NOMO-1 (cell line): ENCODE results near the gene KIF2C.
A peak's percentile ranks its signal among the peaks of the same experiment; 100 is the strongest.
"Not testable (repeated sequence)": the region's sequence is repeated elsewhere in the genome, so short reads cannot be mapped to it uniquely, and the experiment has no call there.

Source experiments
- DNase-seq, 2 experiments: peaks; one replicate each; lab custom pipeline; 2025; ENCODE audit not compliant: unreplicated experiment in 2 of 2; lab: John Stamatoyannopoulos, UW

Gene KIF2C

GRCh38 chr1:44739307-44740178 is at the start of gene KIF2C:
KIF2C (plus strand) TSS chr1:44739837; CDS start chr1:44739933, 96 bp downstream.
- DNase-seq: peak; percentile 97 to 99

GRCh38 chr1:44693159-44693558 is 46.5 kb upstream of the KIF2C start:
- DNase-seq: peak in 1 of 2 experiments; percentile 28

DNA sequence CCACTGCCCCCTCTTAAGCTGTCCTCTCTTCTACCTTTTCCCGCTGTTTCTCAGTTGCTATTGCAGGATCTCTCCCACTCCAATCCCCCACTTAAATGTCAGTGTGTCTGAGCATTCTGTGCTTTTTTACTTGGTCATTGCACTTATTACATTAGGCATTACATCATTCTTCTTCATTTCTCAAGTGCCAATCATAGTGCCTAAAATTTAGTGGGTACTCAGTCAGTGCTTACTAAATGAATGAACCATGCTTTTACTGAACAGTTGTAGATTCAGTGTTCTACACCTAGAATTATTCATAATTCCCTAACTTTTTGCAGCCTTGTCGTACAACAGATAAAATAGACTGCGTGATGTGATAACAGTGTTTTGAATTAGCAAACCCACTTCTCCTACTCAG is 45.7 kb upstream of the KIF2C start:
- DNase-seq: no peak

DNA sequence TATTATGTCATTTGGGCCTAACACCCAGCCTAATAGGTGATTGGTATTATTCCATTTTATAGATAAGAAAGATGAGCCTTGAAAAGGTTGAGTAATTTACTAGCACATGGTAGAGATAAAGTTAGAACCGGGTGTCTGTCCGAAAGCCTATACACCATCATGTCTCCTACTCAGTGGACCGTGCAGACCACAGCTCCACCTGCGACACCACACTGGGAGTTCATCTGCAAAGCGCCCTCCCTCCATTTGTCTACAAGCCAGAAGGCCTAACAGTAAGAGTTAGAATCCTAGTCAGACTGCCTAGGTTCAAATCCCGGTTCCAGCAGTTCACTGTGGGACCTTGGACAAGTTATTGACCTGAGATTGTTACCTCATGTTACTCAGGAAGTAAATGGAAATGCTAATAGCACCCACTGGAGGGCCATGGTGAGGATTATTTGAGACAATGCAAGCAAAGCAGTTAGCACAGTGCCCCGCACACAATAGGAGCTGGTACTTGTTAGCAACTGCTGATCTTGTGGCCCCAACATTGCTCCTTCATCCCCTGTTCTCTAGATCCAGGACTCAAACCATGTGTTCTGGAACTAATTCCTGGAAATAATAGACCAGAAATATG is 44.7 kb upstream of the KIF2C start:
- no peak for DNase-seq

GRCh38 chr1:44695671-44696070 is 44.0 kb upstream of the KIF2C start:
- DNase-seq: no peak

GRCh38 chr1:44696101-44696500 is 43.5 kb upstream of the KIF2C start:
- DNase-seq: no peak

GRCh38 chr1:44696789-44697345 is 42.8 kb upstream of the KIF2C start:
- peak; percentile 76 to 85 for DNase-seq

GRCh38 chr1:44698138-44698537 is 41.5 kb upstream of the KIF2C start:
- peak; percentile 73 to 98 for DNase-seq

DNA sequence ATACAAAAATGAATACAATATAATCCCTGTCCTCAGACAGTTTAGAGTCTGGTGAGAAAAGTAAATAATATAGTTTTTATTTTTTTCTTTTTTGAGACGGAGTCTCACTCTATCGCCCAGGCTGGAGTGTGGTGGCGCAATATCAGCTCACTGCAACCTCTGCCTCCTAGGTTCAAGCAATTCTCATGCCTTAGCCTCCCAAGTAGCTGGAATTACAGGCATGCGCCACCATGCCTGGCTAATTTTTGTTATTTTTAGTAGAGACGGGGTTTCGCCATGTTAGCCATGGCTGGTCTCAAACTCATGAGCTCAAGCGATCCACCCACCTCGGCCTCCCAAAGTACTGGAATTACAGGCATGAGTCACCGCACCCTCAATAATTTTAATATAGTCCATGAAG is 40.3 kb upstream of the KIF2C start:
- not testable (repeated sequence) for DNase-seq

GRCh38 chr1:44700573-44700972 is 39.1 kb upstream of the KIF2C start:
- no peak for DNase-seq

- no peak for DNase-seq
Observed at GRCh38 chr1:44701141-44701573, 38.5 kb upstream of the KIF2C start.

- no peak for DNase-seq
Observed at GRCh38 chr1:44705470-44705869, 34.2 kb upstream of the KIF2C start.

GRCh38 chr1:44705938-44706337 is 33.7 kb upstream of the KIF2C start:
- no peak for DNase-seq

- no peak for DNase-seq
Observed at GRCh38 chr1:44707112-44707881, 32.3 kb upstream of the KIF2C start.

- peak; percentile 37 to 69 for DNase-seq
Observed at GRCh38 chr1:44707959-44708831, 31.4 kb upstream of the KIF2C start.

- peak in 1 of 2 experiments; percentile 46 for DNase-seq
Observed at GRCh38 chr1:44713321-44713781, 26.3 kb upstream of the KIF2C start.

- DNase-seq: no peak
Observed at GRCh38 chr1:44714532-44714931, 25.1 kb upstream of the KIF2C start.

GRCh38 chr1:44714944-44715571 is 24.6 kb upstream of the KIF2C start:
- DNase-seq: peak; percentile 66 to 85

DNA sequence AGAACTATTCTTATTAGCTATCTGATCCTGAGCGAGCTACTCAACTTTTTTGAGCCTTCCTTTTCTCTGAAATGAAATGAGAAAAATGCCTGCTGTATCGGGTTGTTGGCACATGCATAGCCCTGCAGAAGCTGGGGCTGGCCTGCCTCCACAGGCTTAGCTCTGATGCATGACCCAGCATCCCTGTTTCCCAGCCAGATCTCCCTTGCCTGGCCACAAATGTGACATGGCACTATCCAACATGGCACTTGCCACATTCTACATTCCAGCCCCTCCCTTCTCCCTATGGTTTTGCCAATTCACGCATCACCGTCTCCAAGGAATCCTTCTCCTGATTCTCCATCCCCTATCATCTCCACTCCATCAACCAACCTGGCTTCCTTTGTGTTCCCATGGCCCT is 22.5 kb upstream of the KIF2C start:
- no peak for DNase-seq
